Stomach (tissue), 9 donors: ENCODE measurements around the gene TRIM33. TPM values are rescaled to one million over a fixed set of nuclear protein-coding genes. Genes with fewer than 3 reads are reported as not detected.

Experiments used
- DNase-seq, 2 donors: peaks; one replicate each; pipeline versions ENCODE4 v3.0.0 to v3.0.0-alpha.2; 2013 to 2019
- H3K27ac ChIP-seq, 5 donors: fragments of 200-600 bp in 4 of 5; sonication (generic) in 4 of 5; one replicate each; pipeline ENCODE4 v1.5.1; 2013 to 2019; ENCODE audit warnings: mild to moderate bottlenecking in 1 of 5, moderate library complexity in 1 of 5
- H3K27me3 ChIP-seq, 3 donors: fragments of 200-600 bp; sonication (generic); one replicate each; pipeline ENCODE4 v1.5.1; 2017 to 2019; ENCODE audit warnings: mixed run types in 1 of 3
- H3K36me3 ChIP-seq, 4 donors: fragments of 200-600 bp; sonication (generic); 1 replicate in 3 of 4; 2 replicates in 1 of 4; pipeline ENCODE4 v1.5.1; 2016 to 2019
- H3K4me1 ChIP-seq, 4 donors: fragments of 200-600 bp; sonication (generic); one replicate each; pipeline ENCODE4 v1.5.1; 2016 to 2019
- H3K4me3 ChIP-seq, 4 donors: fragments of 200-600 bp; sonication (generic) in 3 of 4; one replicate each; pipeline ENCODE4 v1.5.1; 2016 to 2019; ENCODE audit warnings: mild to moderate bottlenecking in 1 of 4
- H3K9me3 ChIP-seq, 4 donors: fragments of 200-600 bp; sonication (generic); one replicate each; pipeline ENCODE4 v1.5.1; 2016 to 2019
- CTCF ChIP-seq, 7 experiments: fragments of 450-650 bp in 4 of 7; fragments of 200-600 bp in 3 of 7; sonication (generic) in 3 of 7; IDR thresholded peaks; one replicate each; pipeline ENCODE4 v1.5.1; 2016 to 2019; ENCODE audit warnings: antibody characterized with exemption in 7 of 7, control low read depth in 2 of 7, mild to moderate bottlenecking in 1 of 7
- EP300 ChIP-seq: sonication (generic); formaldehyde crosslinking; IDR thresholded peaks from one replicate; pipeline ENCODE4 v1.6.1; 2017; ENCODE audit warnings: antibody characterized with exemption
- POLR2A ChIP-seq, 4 donors: fragments of 450-650 bp; IDR thresholded peaks; one replicate each; pipeline ENCODE4 v1.6.1; 2016; ENCODE audit warnings: antibody characterized with exemption in 4 of 4, control low read depth in 2 of 4, mild to moderate bottlenecking in 1 of 4, moderate library complexity in 1 of 4
- POLR2AphosphoS5 ChIP-seq, 3 donors: sonication (generic); formaldehyde crosslinking; IDR thresholded peaks; one replicate each; pipeline ENCODE4 v1.6.1; 2016; ENCODE audit warnings: antibody characterized with exemption in 3 of 3
- WGBS, 5 donors: extraction: QIAGEN DNeasy Blood & Tissue Kit in 3 of 5; methylation state at CpG; one replicate each; pipeline versions ENCODE4 v1.1.5 to v1.1.7; 2013 to 2018; 5-methylcytosine and 5-hydroxymethylcytosine counted together
- intact Hi-C: fragments of 100-400 bp; cut with DNase I; formaldehyde crosslinking; loops from one replicate; pipeline ENCODE4 v1.15.1; 2023; ENCODE audit warnings: low total_unique reads
- polyA plus RNA-seq, 3 donors: library from polyadenylated mRNA; stranded (reverse); fragments of 200-250 nt; gene quantifications; one replicate each; pipeline ENCODE4 v1.2.3, GENCODE V29; 2013
- total RNA-seq, 5 donors: library from RNA; depleted of rRNA; stranded (reverse); fragments of >200 nt; gene quantifications; one replicate each; pipeline versions ENCODE4 v1.1.0 to v1.2.3, GENCODE V29; 2014 to 2016
- donor health status: healthy with polysubstance abuse.
- donor health status: Bipolar disorder and iron deficiency.
- donor health status: healthy.

TRIM33 gene
- total and polyA plus RNA-seq, 8 donors, result 7.2 to 211 (median 40.5) TPM

GRCh38 chr1:114552106-114552639 is 41.2 kb upstream of the TRIM33 start:
- 91 to 98% (median 96%) methylated on average over 7 of the region's 7 CpGs for WGBS, 5 donors
- H3K9me3 ChIP-seq, result no peaks in the 10 kb centered on the region
- intact Hi-C loops, result no loop called here
- H3K27ac ChIP-seq, result no peak overlapping the region
- no peak for TF ChIP-seq EP300
- TF ChIP-seq POLR2AphosphoS5 (IDR thresholded peaks at IDR 0.05), result no peak
- no peak for TF ChIP-seq POLR2A (IDR thresholded peaks at IDR 0.05)
- TF ChIP-seq CTCF (IDR thresholded peaks at IDR 0.05), result no peak
- no peaks in the 10 kb centered on the region for H3K36me3 ChIP-seq
- no peak for DNase-seq
- H3K27me3 ChIP-seq, result no peaks in the 10 kb centered on the region
- no peak overlapping the region for H3K4me3 ChIP-seq
- no peaks in the 10 kb centered on the region for H3K4me1 ChIP-seq

DNA sequence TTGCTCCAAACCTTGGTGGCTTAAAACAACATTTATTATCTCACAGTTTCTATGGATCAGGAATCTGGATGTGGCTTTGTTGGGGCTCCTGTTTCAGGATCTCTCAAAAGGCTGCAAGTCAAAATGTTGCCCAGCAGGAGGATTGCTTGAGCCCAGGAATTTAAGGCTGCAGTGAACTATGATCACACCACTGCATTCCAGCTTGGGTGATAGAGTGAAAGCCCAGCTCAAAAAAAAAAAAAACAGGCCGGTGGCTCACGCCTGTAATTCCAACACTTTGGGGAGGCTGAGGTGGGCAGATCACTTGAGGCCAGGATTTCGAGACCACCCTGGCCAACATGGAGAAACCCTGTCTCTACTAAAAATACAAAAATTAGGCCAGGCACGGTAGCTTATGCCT is 40.4 kb upstream of the TRIM33 start:
- no peaks in the 10 kb centered on the region for H3K36me3 ChIP-seq
- TF ChIP-seq POLR2A (IDR thresholded peaks at IDR 0.05), result no peak
- no peak for TF ChIP-seq POLR2AphosphoS5 (IDR thresholded peaks at IDR 0.05)
- TF ChIP-seq EP300, result no peak
- TF ChIP-seq CTCF (IDR thresholded peaks at IDR 0.05), result no peak
- no peaks in the 10 kb centered on the region for H3K27me3 ChIP-seq
- DNase-seq, result no peak
- no peak overlapping the region for H3K4me3 ChIP-seq
- intact Hi-C loops, result no loop called here
- WGBS, 5 donors, result 82 to 90% (median 86%) methylated on average over 4 of the region's 4 CpGs
- H3K4me1 ChIP-seq, result no peaks in the 10 kb centered on the region
- no peak overlapping the region for H3K27ac ChIP-seq
- H3K9me3 ChIP-seq, result no peaks in the 10 kb centered on the region

- no peak for TF ChIP-seq CTCF (IDR thresholded peaks at IDR 0.05)
- no peak for TF ChIP-seq POLR2A (IDR thresholded peaks at IDR 0.05)
- TF ChIP-seq POLR2AphosphoS5 (IDR thresholded peaks at IDR 0.05), result no peak
- TF ChIP-seq EP300, result no peak
- Histone ChIP-seq H3K36me3 (no peaks in the 10 kb centered on the region), H3K27me3 (no peaks in the 10 kb centered on the region), H3K9me3 (no peaks in the 10 kb centered on the region), H3K27ac (no peak overlapping the region), H3K4me3 (no peak overlapping the region), H3K4me1 (no peaks in the 10 kb centered on the region)
- intact Hi-C loops, result no loop called here
- WGBS, 5 donors, result 79 to 87% (median 84%) methylated on average over 2 of the region's 2 CpGs
- no peak for DNase-seq
Measured at GRCh38 chr1:114550336-114550735, 39.3 kb upstream of the TRIM33 start.

DNA sequence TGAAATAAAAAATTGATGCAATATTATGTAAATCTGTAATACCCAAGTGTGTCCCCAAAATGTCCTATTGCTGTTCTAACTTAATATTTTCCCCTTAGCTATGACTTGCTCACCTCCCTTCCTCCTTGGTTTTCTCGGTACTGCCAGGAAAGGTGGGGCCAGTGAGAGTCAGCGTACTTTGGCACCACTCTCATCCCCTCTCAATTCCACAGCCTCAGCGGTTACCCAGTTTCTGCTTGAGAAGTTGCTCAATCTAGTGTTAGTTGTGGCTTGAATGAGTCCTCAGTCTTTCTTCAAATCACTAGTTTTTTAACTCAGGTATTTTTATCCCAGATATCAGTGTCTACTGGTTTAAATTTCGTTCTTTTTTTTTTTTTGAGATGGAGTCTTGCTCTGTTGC is 38.1 kb upstream of the TRIM33 start:
- 48 to 64% (median 56%) methylated on average over 4 of the region's 4 CpGs for WGBS, 5 donors
- Histone ChIP-seq H3K9me3 (no peaks in the 10 kb centered on the region), H3K4me3 (no peak overlapping the region), H3K27me3 (no peaks in the 10 kb centered on the region), H3K36me3 (no peaks in the 10 kb centered on the region), H3K4me1 (no peaks in the 10 kb centered on the region), H3K27ac (no peak overlapping the region)
- intact Hi-C loops, result no loop called here
- no peak for TF ChIP-seq CTCF (IDR thresholded peaks at IDR 0.05)
- TF ChIP-seq EP300, result no peak
- no peak for TF ChIP-seq POLR2AphosphoS5 (IDR thresholded peaks at IDR 0.05)
- TF ChIP-seq POLR2A (IDR thresholded peaks at IDR 0.05), result no peak
- DNase-seq, result no peak
